Measurements from ENCODE around the gene XRCC1.

The XRCC1 gene

GRCh38 chr19:43575955-43576878 lies 890 bp upstream of the XRCC1 start:
- no peak for TF ChIP-seq CTCF (IDR thresholded peaks at IDR 0.05; ENCODE audit: insufficient read depth, low read length, poor library complexity, severe bottlenecking)
- DNase-seq (ENCODE audit: extremely low read depth, insufficient read length): no peak
- Histone ChIP-seq H3K36me3 (ENCODE audit: control insufficient read depth, insufficient read depth, low read length) (no peaks in the 10 kb centered on the region; the same call in 1 of the 2 replicates), H3K4me3 (replicated peaks; ENCODE audit: low read depth, low read length) (peak overlapping the region; percentile 57), H3K27me3 (replicated peaks; ENCODE audit: control insufficient read depth, insufficient read depth, low read length) (no peaks in the 10 kb centered on the region)

- no peaks in the 10 kb centered on the region for H3K27me3 ChIP-seq (replicated peaks; ENCODE audit: control insufficient read depth, insufficient read depth, low read length)
- peak overlapping the region; percentile 82 for H3K4me3 ChIP-seq (replicated peaks; ENCODE audit: low read depth, low read length)
- TF ChIP-seq CTCF (IDR thresholded peaks at IDR 0.05; ENCODE audit: insufficient read depth, low read length, poor library complexity, severe bottlenecking): no peak
- no peaks in the 10 kb centered on the region; the same call in 1 of the 2 replicates for H3K36me3 ChIP-seq (ENCODE audit: control insufficient read depth, insufficient read depth, low read length)
- DNase-seq (ENCODE audit: extremely low read depth, insufficient read length): no peak
These were observed 737 bp downstream of the XRCC1 start for GRCh38 chr19:43574424-43575155.

- Histone ChIP-seq H3K4me3 (replicated peaks; ENCODE audit: low read depth, low read length) (no peak overlapping the region), H3K36me3 (ENCODE audit: control insufficient read depth, insufficient read depth, low read length) (no peaks in the 10 kb centered on the region; the same call in 1 of the 2 replicates), H3K27me3 (replicated peaks; ENCODE audit: control insufficient read depth, insufficient read depth, low read length) (no peaks in the 10 kb centered on the region)
- no peak for DNase-seq (ENCODE audit: extremely low read depth, insufficient read length)
- no peak for TF ChIP-seq CTCF (IDR thresholded peaks at IDR 0.05; ENCODE audit: insufficient read depth, low read length, poor library complexity, severe bottlenecking)
These were observed 3.1 kb downstream of the XRCC1 start for GRCh38 chr19:43572171-43572588.

GRCh38 chr19:43570174-43570791 lies 5.0 kb downstream of the XRCC1 start:
- H3K36me3 ChIP-seq (ENCODE audit: control insufficient read depth, insufficient read depth, low read length): no peaks in the 10 kb centered on the region; the same call in 1 of the 2 replicates
- H3K27me3 ChIP-seq (replicated peaks; ENCODE audit: control insufficient read depth, insufficient read depth, low read length): no peaks in the 10 kb centered on the region
- no peak for TF ChIP-seq CTCF (IDR thresholded peaks at IDR 0.05; ENCODE audit: insufficient read depth, low read length, poor library complexity, severe bottlenecking)
- H3K4me3 ChIP-seq (replicated peaks; ENCODE audit: low read depth, low read length): no peak overlapping the region
- no peak for DNase-seq (ENCODE audit: extremely low read depth, insufficient read length)

- no peak for DNase-seq (ENCODE audit: extremely low read depth, insufficient read length)
These were observed 5.7 kb downstream of the XRCC1 start for GRCh38 chr19:43569657-43570056.

More at GRCh38 chr19:43569657-43570056, 5.7 kb downstream of the XRCC1 start:
- Histone ChIP-seq H3K4me3 (replicated peaks; ENCODE audit: low read depth, low read length) (no peak overlapping the region), H3K27me3 (replicated peaks; ENCODE audit: control insufficient read depth, insufficient read depth, low read length) (no peaks in the 10 kb centered on the region), H3K36me3 (ENCODE audit: control insufficient read depth, insufficient read depth, low read length) (no peaks in the 10 kb centered on the region; the same call in 1 of the 2 replicates)
- no peak for TF ChIP-seq CTCF (IDR thresholded peaks at IDR 0.05; ENCODE audit: insufficient read depth, low read length, poor library complexity, severe bottlenecking)
